ENCODE data around the gene PRRX2.

DNA sequence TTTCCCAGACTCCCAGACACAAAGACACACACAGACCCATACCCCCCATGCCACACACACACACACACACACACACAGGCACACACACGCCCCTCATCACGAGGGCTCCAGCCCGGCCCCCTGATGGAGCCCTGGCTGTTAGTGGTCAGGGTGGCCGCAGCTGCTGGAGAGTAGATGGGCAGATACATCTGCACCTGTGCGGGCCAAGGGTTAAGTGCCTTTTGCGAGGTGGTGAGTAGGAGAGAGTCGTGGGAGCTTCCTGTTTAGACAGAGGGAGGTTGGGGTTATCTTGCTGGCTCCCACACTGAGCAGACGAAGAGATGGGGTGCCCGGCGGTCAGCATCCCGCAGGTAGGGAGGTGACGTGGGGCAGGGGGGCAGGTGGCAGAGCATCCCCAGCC, 8.2 kb downstream of the PRRX2 start:
- TF ChIP-seq, protein P1, sequence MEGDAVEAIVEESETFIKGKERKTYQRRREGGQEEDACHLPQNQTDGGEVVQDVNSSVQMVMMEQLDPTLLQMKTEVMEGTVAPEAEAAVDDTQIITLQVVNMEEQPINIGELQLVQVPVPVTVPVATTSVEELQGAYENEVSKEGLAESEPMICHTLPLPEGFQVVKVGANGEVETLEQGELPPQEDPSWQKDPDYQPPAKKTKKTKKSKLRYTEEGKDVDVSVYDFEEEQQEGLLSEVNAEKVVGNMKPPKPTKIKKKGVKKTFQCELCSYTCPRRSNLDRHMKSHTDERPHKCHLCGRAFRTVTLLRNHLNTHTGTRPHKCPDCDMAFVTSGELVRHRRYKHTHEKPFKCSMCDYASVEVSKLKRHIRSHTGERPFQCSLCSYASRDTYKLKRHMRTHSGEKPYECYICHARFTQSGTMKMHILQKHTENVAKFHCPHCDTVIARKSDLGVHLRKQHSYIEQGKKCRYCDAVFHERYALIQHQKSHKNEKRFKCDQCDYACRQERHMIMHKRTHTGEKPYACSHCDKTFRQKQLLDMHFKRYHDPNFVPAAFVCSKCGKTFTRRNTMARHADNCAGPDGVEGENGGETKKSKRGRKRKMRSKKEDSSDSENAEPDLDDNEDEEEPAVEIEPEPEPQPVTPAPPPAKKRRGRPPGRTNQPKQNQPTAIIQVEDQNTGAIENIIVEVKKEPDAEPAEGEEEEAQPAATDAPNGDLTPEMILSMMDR (IDR thresholded peaks at IDR 0.05): no peak
- no peak for TF ChIP-seq POLR2AphosphoS5 (IDR thresholded peaks at IDR 0.05; ENCODE audit: insufficient read depth in 1 of 2, low read depth in 1 of 2)
- no peak for TF ChIP-seq POLR2A (IDR thresholded peaks at IDR 0.05)
